ACC112 (cell line): Measurements from ENCODE around the gene STPG1.

Source experiments
- H2AFZ ChIP-seq: fragments of 200-600 bp; sonication (generic); one replicate; pipeline ENCODE4 v1.6.0; 2017; ENCODE audit warnings: antibody characterized with exemption, low read length; ENCODE audit not compliant: unreplicated experiment
- H3K27ac ChIP-seq: fragments of 200-600 bp; sonication (generic); 2 replicates; pipeline ENCODE4 v1.5.1; 2014; ENCODE audit warnings: low read depth, mild to moderate bottlenecking, antibody characterized with exemption, low read length, moderate library complexity
- H3K27me3 ChIP-seq: fragments of 200-600 bp; sonication (generic); 2 replicates; pipeline ENCODE4 v1.6.1; 2014; ENCODE audit warnings: mild to moderate bottlenecking, antibody characterized with exemption, low read length, moderate library complexity, mixed read lengths; ENCODE audit not compliant: insufficient read depth
- H3K36me3 ChIP-seq: fragments of 200-600 bp; sonication (generic); 2 replicates; pipeline ENCODE4 v1.6.1; 2016; ENCODE audit warnings: mild to moderate bottlenecking, antibody characterized with exemption, low read length, moderate library complexity, mixed read lengths; ENCODE audit not compliant: insufficient read depth
- H3K4me1 ChIP-seq: fragments of 200-600 bp; sonication (generic); one replicate; pipeline ENCODE4 v1.6.1; 2016; ENCODE audit warnings: low read length, mixed read lengths; ENCODE audit not compliant: insufficient read depth, unreplicated experiment, control insufficient read depth
- H3K4me3 ChIP-seq: fragments of 200-600 bp; sonication (generic); 2 replicates; pipeline ENCODE4 v1.5.1; 2014; ENCODE audit warnings: mild to moderate bottlenecking, low read depth, low read length
- H3K79me2 ChIP-seq: fragments of 200-600 bp; sonication (generic); one replicate; pipeline ENCODE4 v1.6.0; 2016; ENCODE audit warnings: low read length; ENCODE audit not compliant: control insufficient read depth, unreplicated experiment, insufficient read depth

The STPG1 gene

DNA sequence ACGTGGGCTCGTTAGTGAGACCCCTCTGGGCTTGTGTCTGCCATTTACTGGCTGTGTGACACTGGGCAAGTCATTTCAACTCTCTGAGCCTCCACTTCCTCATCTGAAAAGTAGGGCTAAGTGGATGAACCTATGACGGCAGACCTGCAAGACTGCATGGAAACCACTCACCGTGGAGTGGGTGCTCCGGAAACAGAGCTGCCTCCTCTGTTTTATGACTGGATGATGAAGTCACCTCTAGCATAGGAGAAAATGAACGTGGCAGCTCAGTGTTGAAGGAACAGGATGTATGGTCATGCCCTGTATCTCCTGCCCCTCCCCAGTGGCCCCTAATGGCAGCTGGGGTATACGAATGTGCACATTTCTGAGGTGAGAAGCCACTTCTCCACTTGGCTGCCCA is 40.5 kb downstream of the STPG1 start:
- Histone ChIP-seq H3K27ac (no peak overlapping the region), H3K36me3 (no peaks in the 10 kb centered on the region), H3K4me1 (peaks cover 9% of the 10 kb centered on the region), H3K79me2 (no peaks in the 10 kb centered on the region), H3K4me3 (no peak overlapping the region), H3K27me3 (no peaks in the 10 kb centered on the region), H2AFZ (no peak overlapping the region)

- Histone ChIP-seq H3K4me3 (no peak overlapping the region), H2AFZ (no peak overlapping the region), H3K79me2 (no peaks in the 10 kb centered on the region), H3K27me3 (no peaks in the 10 kb centered on the region), H3K4me1 (peaks cover 20% of the 10 kb centered on the region), H3K27ac (peak overlapping the region; percentile 30; the same call in 1 of the 2 replicates), H3K36me3 (no peaks in the 10 kb centered on the region)
Measured at GRCh38 chr1:24369801-24370200, 43.8 kb downstream of the STPG1 start.

DNA sequence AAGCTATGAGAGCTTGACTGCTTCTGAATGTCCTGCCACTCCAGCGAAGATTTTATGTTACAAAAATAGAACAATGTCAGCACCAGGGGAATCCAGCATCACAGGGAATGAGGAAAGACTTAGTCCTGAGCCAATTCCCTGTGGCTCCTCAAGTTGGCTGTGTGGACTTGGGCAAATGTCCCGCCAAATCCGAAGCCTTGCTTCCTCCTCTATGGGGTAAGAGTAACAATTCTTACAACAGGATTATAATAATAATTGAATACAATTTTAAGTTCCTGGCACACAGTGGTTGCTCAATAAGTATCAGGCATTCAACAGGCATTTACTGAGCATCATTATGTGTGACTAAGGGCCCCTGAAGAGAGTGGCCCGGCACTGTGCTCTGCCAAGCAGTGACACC is 44.4 kb downstream of the STPG1 start:
- Histone ChIP-seq H2AFZ (no peak overlapping the region), H3K4me1 (peaks cover 26% of the 10 kb centered on the region), H3K4me3 (no peak overlapping the region), H3K36me3 (no peaks in the 10 kb centered on the region), H3K27ac (peak overlapping the region; percentile 53), H3K79me2 (no peaks in the 10 kb centered on the region), H3K27me3 (no peaks in the 10 kb centered on the region)

- H2AFZ ChIP-seq, result no peak overlapping the region
- no peak overlapping the region for H3K4me3 ChIP-seq
- H3K36me3 ChIP-seq, result no peaks in the 10 kb centered on the region
- H3K27me3 ChIP-seq, result no peaks in the 10 kb centered on the region
- no peak overlapping the region for H3K27ac ChIP-seq
- peaks cover 45% of the 10 kb centered on the region for H3K4me1 ChIP-seq
- H3K79me2 ChIP-seq, result no peaks in the 10 kb centered on the region
Measured at GRCh38 chr1:24366707-24367106, 46.9 kb downstream of the STPG1 start.

- Histone ChIP-seq H3K36me3 (no peaks in the 10 kb centered on the region), H3K27ac (peak overlapping the region; percentile 76), H3K4me3 (no peak overlapping the region), H3K79me2 (no peaks in the 10 kb centered on the region), H3K4me1 (peaks cover 45% of the 10 kb centered on the region), H2AFZ (no peak overlapping the region), H3K27me3 (no peaks in the 10 kb centered on the region)
Measured at GRCh38 chr1:24364975-24365678, 48.5 kb downstream of the STPG1 start.

- no peaks in the 10 kb centered on the region for H3K79me2 ChIP-seq
- H2AFZ ChIP-seq, result no peak overlapping the region
- H3K4me1 ChIP-seq, result peaks cover 43% of the 10 kb centered on the region
- H3K27me3 ChIP-seq, result no peaks in the 10 kb centered on the region
- H3K36me3 ChIP-seq, result no peaks in the 10 kb centered on the region
- H3K4me3 ChIP-seq, result no peak overlapping the region
- peak overlapping the region; percentile 76 for H3K27ac ChIP-seq
Measured at GRCh38 chr1:24364605-24364974, 49.0 kb downstream of the STPG1 start.

DNA sequence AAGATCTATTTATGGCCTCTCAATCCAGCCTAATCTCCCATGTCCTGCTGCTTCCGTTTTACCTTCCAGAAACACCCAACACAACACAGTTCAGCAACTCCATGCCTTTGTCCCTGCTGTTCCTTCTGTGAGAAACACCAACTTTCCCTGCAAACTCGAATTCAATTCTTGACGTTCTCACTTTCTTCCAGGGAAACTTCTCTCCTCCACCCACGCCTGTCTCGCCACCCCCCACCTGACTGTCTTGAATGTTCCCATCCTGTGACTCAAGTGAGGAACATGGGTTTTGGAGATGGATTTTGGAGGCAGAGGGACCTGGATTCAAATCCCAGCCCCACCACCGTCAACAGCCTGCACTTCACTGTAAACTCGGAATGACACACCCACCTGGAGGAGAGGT is 49.6 kb downstream of the STPG1 start:
- Histone ChIP-seq H3K27ac (peak overlapping the region; percentile 76; the same call in 1 of the 2 replicates), H3K4me3 (no peak overlapping the region), H3K79me2 (no peaks in the 10 kb centered on the region), H3K36me3 (no peaks in the 10 kb centered on the region), H3K27me3 (no peaks in the 10 kb centered on the region), H2AFZ (no peak overlapping the region), H3K4me1 (peaks cover 38% of the 10 kb centered on the region)

DNA sequence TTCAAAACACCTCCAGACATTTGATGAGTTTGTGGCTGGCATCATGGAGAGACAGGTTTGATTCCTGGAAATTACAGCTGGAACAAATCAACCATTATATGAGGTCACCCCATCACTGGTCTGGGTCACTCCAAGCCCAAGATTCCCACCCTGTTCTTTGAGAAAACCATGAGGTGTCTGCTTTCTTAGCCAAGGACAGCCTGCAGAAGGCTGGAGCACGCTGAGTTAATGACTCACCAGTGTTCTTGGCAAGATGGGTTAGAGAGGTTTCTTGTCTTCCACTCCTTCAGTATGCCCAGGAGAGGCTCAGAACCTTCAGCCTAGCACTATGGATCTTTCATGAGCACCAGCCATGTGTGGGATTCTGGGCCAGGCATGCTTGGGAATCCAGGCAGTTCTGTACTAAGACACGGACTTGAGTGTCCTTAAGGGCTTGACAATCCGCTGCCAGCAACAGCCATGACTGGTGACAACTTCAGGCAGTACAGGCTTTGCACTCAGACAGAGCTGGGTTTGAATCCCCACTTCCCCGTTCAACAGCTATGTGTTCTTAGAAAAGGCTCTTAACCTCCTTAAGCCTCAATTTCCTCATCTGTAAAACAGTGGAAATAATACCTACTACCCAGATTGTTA is 50.5 kb downstream of the STPG1 start:
- H3K27ac ChIP-seq, result peak overlapping the region; percentile 37; the same call in 1 of the 2 replicates
- H3K79me2 ChIP-seq, result no peaks in the 10 kb centered on the region
- no peaks in the 10 kb centered on the region for H3K36me3 ChIP-seq
- peaks cover 36% of the 10 kb centered on the region for H3K4me1 ChIP-seq
- no peaks in the 10 kb centered on the region for H3K27me3 ChIP-seq
- H2AFZ ChIP-seq, result no peak overlapping the region
- H3K4me3 ChIP-seq, result no peak overlapping the region

DNA sequence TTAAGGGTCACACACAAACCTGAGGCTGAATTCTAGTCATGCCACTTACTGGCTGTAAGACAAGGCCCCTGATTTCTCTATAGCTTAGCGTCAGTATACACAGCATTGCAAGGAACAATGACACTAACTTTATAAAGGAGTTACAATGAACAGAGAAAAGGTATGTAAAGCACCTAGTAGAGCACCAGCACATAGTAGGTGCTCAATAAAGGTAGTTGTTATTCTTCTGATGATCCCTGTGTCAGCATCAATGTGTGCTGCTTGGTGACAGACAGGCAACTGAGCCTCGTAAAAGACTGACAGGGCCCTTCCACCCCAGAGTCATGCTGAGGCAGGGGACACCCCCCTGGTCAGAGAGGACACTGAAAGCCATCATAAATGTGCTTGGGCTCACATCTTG is 51.2 kb downstream of the STPG1 start:
- no peak overlapping the region for H3K4me3 ChIP-seq
- peak overlapping the region; percentile 37; the same call in 1 of the 2 replicates for H3K27ac ChIP-seq
- H2AFZ ChIP-seq, result no peak overlapping the region
- H3K36me3 ChIP-seq, result no peaks in the 10 kb centered on the region
- H3K27me3 ChIP-seq, result no peaks in the 10 kb centered on the region
- H3K4me1 ChIP-seq, result peaks cover 36% of the 10 kb centered on the region
- H3K79me2 ChIP-seq, result no peaks in the 10 kb centered on the region

DNA sequence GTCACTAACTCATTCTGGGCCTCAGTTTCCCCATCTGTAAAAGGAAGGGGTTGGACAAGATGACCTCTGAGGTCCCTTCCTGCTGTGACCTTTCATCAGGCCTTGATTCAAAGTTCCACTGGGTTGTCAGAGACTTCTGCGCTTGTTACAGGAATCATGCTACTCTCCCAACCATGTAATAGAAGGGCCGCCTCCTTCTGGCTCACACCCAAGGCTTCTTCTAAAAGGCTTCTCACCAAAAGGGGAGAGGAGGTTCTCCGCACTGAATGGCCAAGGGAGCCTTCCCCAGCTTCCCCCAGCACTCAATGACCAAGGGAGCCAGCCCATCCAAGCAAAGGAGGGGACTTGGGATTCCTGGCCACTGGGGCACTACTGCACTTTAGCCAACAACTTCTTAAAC is 51.8 kb downstream of the STPG1 start:
- H2AFZ ChIP-seq, result no peak overlapping the region
- H3K4me3 ChIP-seq, result no peak overlapping the region
- H3K4me1 ChIP-seq, result peaks cover 36% of the 10 kb centered on the region
- no peaks in the 10 kb centered on the region for H3K79me2 ChIP-seq
- no peaks in the 10 kb centered on the region for H3K27me3 ChIP-seq
- no peaks in the 10 kb centered on the region for H3K36me3 ChIP-seq
- H3K27ac ChIP-seq, result no peak overlapping the region

DNA sequence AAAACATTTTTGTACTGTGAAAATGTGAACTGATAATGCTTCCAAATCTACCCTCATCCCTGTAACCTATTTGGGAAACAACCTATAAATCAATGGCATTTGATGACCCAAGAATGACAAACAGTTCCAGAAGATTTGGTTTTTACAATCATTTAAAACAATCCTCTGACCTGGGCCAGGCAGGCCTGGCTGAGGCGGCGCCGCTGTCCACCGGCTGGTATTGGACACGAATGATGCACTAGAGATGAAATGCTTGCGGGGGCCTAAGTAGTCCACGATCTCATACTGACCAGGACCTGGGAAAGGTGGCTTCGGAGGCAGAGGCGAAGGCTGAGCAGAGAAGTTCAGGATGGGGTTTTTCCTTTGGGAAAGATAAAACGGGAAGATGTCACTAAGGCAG is 52.9 kb downstream of the STPG1 start:
- no peaks in the 10 kb centered on the region for H3K79me2 ChIP-seq

More for the DNA sequence above, 52.9 kb downstream of the STPG1 start:
- no peak overlapping the region for H3K4me3 ChIP-seq
- H3K27me3 ChIP-seq, result no peaks in the 10 kb centered on the region
- no peaks in the 10 kb centered on the region for H3K36me3 ChIP-seq
- H2AFZ ChIP-seq, result no peak overlapping the region
- peaks cover 32% of the 10 kb centered on the region for H3K4me1 ChIP-seq
- H3K27ac ChIP-seq, result no peak overlapping the region
